Neural cell (in vitro differentiated cells): Measurements from ENCODE around the gene TRIM59. TPM values are rescaled to one million over a fixed set of nuclear protein-coding genes. Genes with fewer than 3 reads are reported as not detected.

ENCODE experiments used
- H2AFZ ChIP-seq: fragments of 200-600, 300-800 bp; sonication (generic), shearing (Covaris generic); 2 replicates; pipeline ENCODE4 v1.6.0; 2014; ENCODE audit warnings: low read depth, mild to moderate bottlenecking, antibody characterized with exemption, low read length, moderate library complexity
- H3F3A ChIP-seq: fragments of 200-600 bp; shearing (Covaris generic); 2 replicates; pipeline ENCODE4 v1.6.1; 2016; ENCODE audit warnings: mild to moderate bottlenecking, moderate library complexity, mixed read lengths, antibody characterized with exemption, low read length; ENCODE audit not compliant: insufficient read depth, poor library complexity, severe bottlenecking
- H3K27ac ChIP-seq: fragments of 200-600, 300-800 bp; sonication (generic), shearing (Covaris generic); 2 replicates; pipeline ENCODE4 v1.5.1; 2014; ENCODE audit warnings: mild to moderate bottlenecking, low read length, moderate library complexity
- H3K27me3 ChIP-seq: fragments of 300-800, 200-600 bp; sonication (generic), shearing (Covaris generic); 2 replicates; pipeline ENCODE4 v1.6.0; 2014; ENCODE audit warnings: mild to moderate bottlenecking, low read depth, low read length, moderate library complexity; ENCODE audit not compliant: insufficient read depth
- H3K36me3 ChIP-seq: fragments of 300-800, 200-600 bp; sonication (generic), shearing (Covaris generic); 2 replicates; pipeline ENCODE4 v1.5.1; 2014; ENCODE audit warnings: mild to moderate bottlenecking, antibody characterized with exemption, low read length, moderate library complexity; ENCODE audit not compliant: insufficient read depth
- H3K4me2 ChIP-seq: fragments of 300-800, 200-600 bp; sonication (generic), shearing (Covaris generic); 2 replicates; pipeline ENCODE4 v1.6.0; 2014; ENCODE audit warnings: mild to moderate bottlenecking, low read length
- H3K4me3 ChIP-seq: fragments of 300-800, 200-600 bp; sonication (generic), shearing (Covaris generic); 2 replicates; pipeline ENCODE4 v1.5.1; 2014; ENCODE audit warnings: mild to moderate bottlenecking, low read length, moderate library complexity
- H3K79me2 ChIP-seq: fragments of 200-600 bp; shearing (Covaris generic); replicated peaks from 2 replicates; pipeline ENCODE4 v1.6.0; 2014; ENCODE audit warnings: mild to moderate bottlenecking, low read length, moderate library complexity; ENCODE audit not compliant: insufficient read depth
- H3K9ac ChIP-seq: fragments of 300-800, 200-600 bp; sonication (generic), shearing (Covaris generic); 2 replicates; pipeline ENCODE4 v1.6.1; 2016; ENCODE audit warnings: mild to moderate bottlenecking, low read length, mixed read lengths
- H3K9me2 ChIP-seq: fragments of 200-600 bp; shearing (Covaris generic); 2 replicates; pipeline ENCODE4 v1.6.1; 2016; ENCODE audit warnings: mild to moderate bottlenecking, low read length, mixed read lengths; ENCODE audit not compliant: insufficient read depth
- H3K9me3 ChIP-seq: fragments of 200-600, 300-800 bp; sonication (generic), shearing (Covaris generic); 2 replicates; pipeline ENCODE4 v1.6.1; 2016; ENCODE audit warnings: mild to moderate bottlenecking, mixed run types, low read length, moderate library complexity, mixed read lengths
- H4K20me1 ChIP-seq: fragments of 200-600 bp; shearing (Covaris generic); 2 replicates; pipeline ENCODE4 v1.6.1; 2016; ENCODE audit warnings: mild to moderate bottlenecking, mixed run types; ENCODE audit not compliant: insufficient read depth
- CTCF ChIP-seq: fragments of 450-650 bp; IDR thresholded peaks from 2 replicates; pipeline ENCODE4 v1.5.1; 2014; ENCODE audit warnings: antibody characterized with exemption, mild to moderate bottlenecking, moderate library complexity; ENCODE audit not compliant: poor library complexity, severe bottlenecking
- EP300 ChIP-seq: fragments of 450-650 bp; conservative IDR thresholded peaks from 2 replicates; pipeline ENCODE4 v1.6.1; 2014; ENCODE audit warnings: antibody characterized with exemption, mild to moderate bottlenecking, moderate library complexity; ENCODE audit not compliant: poor library complexity, severe bottlenecking
- EZH2 ChIP-seq: fragments of 200-600, 300-800 bp; shearing (Covaris generic), sonication (generic); IDR thresholded peaks from 2 replicates; pipeline ENCODE4 v1.6.1; 2014; ENCODE audit warnings: antibody characterized with exemption, low read length, borderline replicate concordance, mild to moderate bottlenecking; ENCODE audit not compliant: insufficient read depth, poor library complexity, severe bottlenecking
- MXI1 ChIP-seq: fragments of 450-650 bp; conservative IDR thresholded peaks from 2 replicates; pipeline ENCODE4 v1.6.1; 2014; ENCODE audit warnings: antibody characterized with exemption, mild to moderate bottlenecking; ENCODE audit not compliant: poor library complexity, severe bottlenecking
- POLR2AphosphoS5 ChIP-seq: IDR thresholded peaks from 2 replicates; pipeline ENCODE4 v1.6.1; 2012
- RAD21 ChIP-seq: fragments of 450-650 bp; conservative IDR thresholded peaks from 2 replicates; pipeline ENCODE4 v1.6.1; 2014; ENCODE audit warnings: antibody characterized with exemption, mild to moderate bottlenecking, moderate library complexity
- REST ChIP-seq: IDR thresholded peaks from 2 replicates; pipeline ENCODE4 v1.6.1; 2012; ENCODE audit warnings: borderline replicate concordance
- SMC3 ChIP-seq: fragments of 450-650 bp; conservative IDR thresholded peaks from 2 replicates; pipeline ENCODE4 v1.6.1; 2014; ENCODE audit warnings: antibody characterized with exemption, mild to moderate bottlenecking, moderate library complexity; ENCODE audit not compliant: poor library complexity
- TAF1 ChIP-seq: IDR thresholded peaks from 2 replicates; pipeline ENCODE4 v1.6.1; 2012; ENCODE audit warnings: low read depth
- polyA plus RNA-seq: library from polyadenylated mRNA; depleted of rRNA; stranded (reverse); fragments of >200 nt; gene quantifications from 2 replicates; pipeline ENCODE4 v1.2.3, GENCODE V29; 2014

Gene TRIM59
- polyA plus RNA-seq, 1 donor from 2014 or later: 0.53 TPM

- H3K36me3 ChIP-seq: no peaks in the 10 kb centered on the region
- H3K9me3 ChIP-seq: no peaks in the 10 kb centered on the region
- no peaks in the 10 kb centered on the region for H3K79me2 ChIP-seq
- TF ChIP-seq POLR2AphosphoS5 (no peak), TAF1 (no peak)
- H3K27ac ChIP-seq: no peak overlapping the region
- no peaks in the 10 kb centered on the region for H3F3A ChIP-seq
- no peaks in the 10 kb centered on the region for H3K27me3 ChIP-seq
- H3K9ac ChIP-seq: no peak overlapping the region
- H2AFZ ChIP-seq: no peak overlapping the region
- H3K4me2 ChIP-seq: no peak overlapping the region
- H3K9me2 ChIP-seq: no peaks in the 10 kb centered on the region
- H3K4me3 ChIP-seq: no peak overlapping the region
- H4K20me1 ChIP-seq: no peaks in the 10 kb centered on the region
These were observed 22.8 kb upstream of the TRIM59 start for GRCh38 chr3:160472344-160472743.

GRCh38 chr3:160471892-160472291 lies 22.3 kb upstream of the TRIM59 start:
- no peaks in the 10 kb centered on the region for H3K9me2 ChIP-seq
- no peaks in the 10 kb centered on the region for H3K27me3 ChIP-seq
- no peaks in the 10 kb centered on the region for H3K36me3 ChIP-seq
- H2AFZ ChIP-seq: no peak overlapping the region
- no peak for TF ChIP-seq EZH2
- no peak for TF ChIP-seq REST
- TF ChIP-seq TAF1: no peak
- no peak for TF ChIP-seq SMC3
- TF ChIP-seq EP300: no peak
- no peak for TF ChIP-seq POLR2AphosphoS5
- TF ChIP-seq MXI1: no peak
- no peak for TF ChIP-seq CTCF
- no peak for TF ChIP-seq RAD21
- H3K9me3 ChIP-seq: no peaks in the 10 kb centered on the region
- no peaks in the 10 kb centered on the region for H3K79me2 ChIP-seq
- no peaks in the 10 kb centered on the region for H4K20me1 ChIP-seq
- no peak overlapping the region for H3K9ac ChIP-seq
- no peak overlapping the region for H3K4me2 ChIP-seq
- no peak overlapping the region for H3K27ac ChIP-seq
- H3F3A ChIP-seq: no peaks in the 10 kb centered on the region
- no peak overlapping the region for H3K4me3 ChIP-seq

- Histone ChIP-seq H3F3A (no peaks in the 10 kb centered on the region), H3K4me2 (no peak overlapping the region), H4K20me1 (no peaks in the 10 kb centered on the region), H3K36me3 (no peaks in the 10 kb centered on the region), H3K9ac (no peak overlapping the region), H3K9me2 (no peaks in the 10 kb centered on the region), H3K9me3 (no peaks in the 10 kb centered on the region), H3K27me3 (no peaks in the 10 kb centered on the region), H2AFZ (no peak overlapping the region), H3K4me3 (no peak overlapping the region), H3K27ac (no peak overlapping the region), H3K79me2 (no peaks in the 10 kb centered on the region)
- TF ChIP-seq REST (no peak), TAF1 (no peak), SMC3 (no peak), EP300 (no peak), EZH2 (no peak), MXI1 (no peak), POLR2AphosphoS5 (no peak), RAD21 (no peak), CTCF (no peak)
These were observed 20.6 kb upstream of the TRIM59 start for GRCh38 chr3:160470181-160470580.
